Measurements from ENCODE around the gene RHEB. TPM values are rescaled to one million over a fixed set of nuclear protein-coding genes. Genes with fewer than 3 reads are reported as not detected.

The RHEB gene
- total and polyA plus RNA-seq, 2 of the 4 experiments (the other 2 are of a cell fraction) = 19.7 to 67.2 TPM

- no peaks in the 10 kb centered on the region; the same call in 1 of the 2 replicates for H3K4me1 ChIP-seq (ENCODE audit: control insufficient read depth, insufficient read depth, low read length)
- ChIA-PET POLR2A (ENCODE audit: unreplicated experiment) (no interaction called here), CTCF (no interaction called here)
- 82% methylated on average over 8 of the region's 20 CpGs; no CpG with 5 or more reads in 1 of the 2 experiments for WGBS, 2 experiments (ENCODE audit: extremely low coverage in 2 of 2, insufficient read length in 1 of 2)
- H2BK20ac ChIP-seq (ENCODE audit: low read depth, low read length) = no peak overlapping the region
- H3K27me3 ChIP-seq (ENCODE audit: control insufficient read depth, insufficient read depth, low read length) = peaks cover 14% of the 10 kb centered on the region
- no peak overlapping the region for H3K9ac ChIP-seq (ENCODE audit: low read depth, low read length)
- H3K14ac ChIP-seq (replicated peaks; ENCODE audit: low read depth, low read length) = no peak overlapping the region
- TF ChIP-seq SMC3 (IDR thresholded peaks at IDR 0.05; ENCODE audit: low read depth, low read length) (no peak), RAD21 (IDR thresholded peaks at IDR 0.05; ENCODE audit: low read length) (no peak)
- no peaks in the 10 kb centered on the region for H4K20me1 ChIP-seq (ENCODE audit: insufficient read depth, low read length)
- no peak overlapping the region for H3K27ac ChIP-seq (ENCODE audit: insufficient read depth, low read length)
- dilution Hi-C loops (cut with HindIII; ENCODE audit: low sequenced_read_pairs, unreplicated experiment) (no loop called here), intact Hi-C loops (cut with micrococcal nuclease) (no loop called here), in situ Hi-C loops (cut with MboI; ENCODE audit: low sequenced_read_pairs) (no loop called here)
- ATAC-seq (ENCODE audit: low read depth) (no peak), DNase-seq (no peak)
- H3K18ac ChIP-seq (ENCODE audit: low read depth, low read length) = no peak overlapping the region
- no peaks in the 10 kb centered on the region for H3K9me3 ChIP-seq (ENCODE audit: control insufficient read depth, insufficient read depth, low read length)
- H3K56ac ChIP-seq (ENCODE audit: extremely low read depth, insufficient read depth, low read length) = no peak overlapping the region
- H3K9me1 ChIP-seq (ENCODE audit: insufficient read depth, low read length) = no peaks in the 10 kb centered on the region
- H4K91ac ChIP-seq (ENCODE audit: insufficient read depth, low read depth, low read length) = no peak overlapping the region
- H2AFZ ChIP-seq (replicated peaks; ENCODE audit: low read length, poor library complexity) = no peak overlapping the region
- no peak overlapping the region for H2AK9ac ChIP-seq (replicated peaks; ENCODE audit: low read depth, low read length, poor library complexity)
- H3K36me3 ChIP-seq (ENCODE audit: control insufficient read depth, insufficient read depth, low read length) = no peaks in the 10 kb centered on the region
- no peak overlapping the region for H3K4me2 ChIP-seq (ENCODE audit: low read depth, low read length)
- no peak overlapping the region for H2AK5ac ChIP-seq (ENCODE audit: low read depth, low read length)
- no TSS peak for BruUV-seq (replicated peaks)
- no peak overlapping the region for H2BK5ac ChIP-seq (ENCODE audit: low read depth, low read length, poor library complexity, severe bottlenecking)
- no peak overlapping the region for H4K8ac ChIP-seq (ENCODE audit: low read depth in 2 of 2, low read length in 2 of 2)
- H2BK15ac ChIP-seq (ENCODE audit: low read depth, low read length) = no peak overlapping the region
- H4K5ac ChIP-seq (ENCODE audit: low read depth, low read length) = no peak overlapping the region
- no peaks in the 10 kb centered on the region for H3K79me1 ChIP-seq (ENCODE audit: low read depth in 1 of 2, low read length in 2 of 2)
- no peak overlapping the region for H3K4me3 ChIP-seq (ENCODE audit: insufficient read depth, low read depth, low read length)
- H3K23ac ChIP-seq (ENCODE audit: low read depth, low read length) = no peak overlapping the region
- H3K4ac ChIP-seq (ENCODE audit: low read depth, low read length) = no peak overlapping the region
- no peak overlapping the region for H2BK120ac ChIP-seq (ENCODE audit: low read depth, low read length)
These were observed 84.4 kb downstream of the RHEB start for GRCh38 chr7:151435103-151435916.
